A549 treated with DMSO at 1 μM for 4 hours (cell line): Measurements from ENCODE around the gene SLC35B3. TPM values are rescaled to one million over a fixed set of nuclear protein-coding genes. Genes with fewer than 3 reads are reported as not detected.

ENCODE experiments used
- total RNA-seq: library from RNA; stranded (reverse); fragments of 200-300 nt; extraction: Qiagen RNA extraction; gene quantifications from 5 replicates; pipeline ENCODE4 v1.2.3, GENCODE V29; 2022; ENCODE audit warnings: low read depth

SLC35B3 gene
- 6.4 to 9.4 TPM (median 7.9 TPM) in 5 replicates for total RNA-seq

GRCh38 chr6:8435093-8435844 lies at the start of gene SLC35B3:
Gene SLC35B3 (minus strand): TSS chr6:8435545.

